GM19239 (cell line): ENCODE data around the gene HENMT1.
A peak's percentile ranks its signal among the peaks of the same experiment; 100 is the strongest.
"Not testable (repeated sequence)": the region's sequence is repeated elsewhere in the genome, so short reads cannot be mapped to it uniquely, and the experiment has no call there.

Experiments
- DNase-seq: peaks from one replicate; pipeline ENCODE4 v3.0.0; 2011; ENCODE audit warnings: low spot score; ENCODE audit not compliant: insufficient read length
- FAIRE-seq: peaks from 2 replicates; lab custom pipeline; 2011; peaks lifted over from hg19 to GRCh38; lab: Jason Lieb, UNC

Gene HENMT1

DNA sequence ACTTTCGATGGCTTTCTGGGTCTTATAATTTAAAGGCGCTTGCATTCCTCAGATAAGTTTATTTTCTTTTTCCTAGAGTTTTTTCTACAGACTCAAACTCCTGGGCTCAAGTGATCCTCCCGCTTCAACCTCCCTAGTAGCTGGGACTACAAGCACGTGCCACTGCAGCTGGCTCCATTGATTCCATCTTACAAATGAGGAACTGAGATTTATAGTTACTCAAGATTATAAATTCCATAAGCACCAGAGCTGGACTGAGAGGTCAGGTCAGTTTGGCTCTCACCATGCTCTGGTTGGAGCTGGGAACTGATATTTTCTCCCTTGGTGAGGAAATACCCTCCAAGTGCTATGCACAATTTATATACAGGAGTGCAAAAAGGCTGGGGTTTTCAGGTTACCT lies 17.8 kb upstream of the HENMT1 start:
- DNase-seq (no peak), FAIRE-seq (no peak)

GRCh38 chr1:108671143-108671542 lies 10.2 kb upstream of the HENMT1 start:
- FAIRE-seq (no peak), DNase-seq (no peak)

DNA sequence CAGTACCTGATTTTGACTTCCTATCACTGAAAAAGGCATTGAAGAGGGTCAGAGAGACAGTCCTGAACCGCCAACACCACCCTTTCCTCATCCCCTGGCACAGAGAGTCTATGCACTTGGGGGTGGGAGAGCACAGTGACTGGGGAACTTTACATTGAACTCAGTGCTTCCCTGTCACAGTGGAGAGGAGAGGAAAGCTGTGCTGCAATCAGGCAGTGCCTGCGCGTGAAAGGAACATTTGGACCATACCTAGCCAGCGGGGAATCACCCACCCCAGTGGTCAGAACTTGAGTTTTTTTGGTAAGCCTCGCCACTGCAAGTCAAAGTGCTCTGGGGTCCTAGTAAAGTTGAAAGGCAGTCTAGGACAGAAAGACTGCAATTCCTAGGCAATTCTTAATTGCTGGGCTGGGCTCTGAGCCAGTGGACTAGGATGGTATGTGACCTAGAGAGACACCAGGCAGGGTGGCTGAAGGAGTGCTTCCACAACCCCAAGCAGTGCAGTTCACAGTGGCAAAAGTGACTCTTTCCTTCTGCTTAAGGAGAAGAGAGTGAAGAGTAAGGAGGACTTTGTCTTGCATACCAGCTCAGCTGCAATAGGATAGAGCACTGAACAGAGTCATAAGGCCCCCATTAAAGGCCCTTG lies 9.4 kb upstream of the HENMT1 start:
- DNase-seq (no peak), FAIRE-seq (no peak)

- FAIRE-seq: no peak
These were observed 8.8 kb upstream of the HENMT1 start for GRCh38 chr1:108669679-108670078.

DNA sequence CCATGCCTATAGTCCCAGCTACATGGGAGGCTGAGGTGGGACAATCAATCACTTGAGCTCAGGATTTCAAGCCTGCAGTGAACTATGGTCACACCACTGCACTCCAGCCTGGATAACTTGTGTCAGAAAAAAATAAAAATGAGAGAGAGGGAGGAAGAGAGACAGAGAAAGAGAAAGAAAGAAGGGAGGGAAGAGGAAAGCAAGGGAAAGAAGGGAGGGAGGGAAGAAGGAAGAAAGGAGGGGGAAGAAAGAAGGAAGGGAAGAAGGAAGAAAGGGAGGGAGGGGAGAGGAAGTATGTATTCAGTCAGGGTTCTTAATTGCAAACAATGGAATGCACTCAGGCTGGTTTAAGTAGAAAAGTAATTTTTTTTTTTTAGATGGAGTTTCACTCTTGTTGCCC lies 7.9 kb upstream of the HENMT1 start:
- FAIRE-seq: no peak
- DNase-seq: no peak

More at GRCh38 chr1:108669679-108670078, 8.8 kb upstream of the HENMT1 start:
- DNase-seq: no peak

GRCh38 chr1:108667422-108667821 lies 6.5 kb upstream of the HENMT1 start:
- DNase-seq, FAIRE-seq: not testable (repeated sequence)

DNA sequence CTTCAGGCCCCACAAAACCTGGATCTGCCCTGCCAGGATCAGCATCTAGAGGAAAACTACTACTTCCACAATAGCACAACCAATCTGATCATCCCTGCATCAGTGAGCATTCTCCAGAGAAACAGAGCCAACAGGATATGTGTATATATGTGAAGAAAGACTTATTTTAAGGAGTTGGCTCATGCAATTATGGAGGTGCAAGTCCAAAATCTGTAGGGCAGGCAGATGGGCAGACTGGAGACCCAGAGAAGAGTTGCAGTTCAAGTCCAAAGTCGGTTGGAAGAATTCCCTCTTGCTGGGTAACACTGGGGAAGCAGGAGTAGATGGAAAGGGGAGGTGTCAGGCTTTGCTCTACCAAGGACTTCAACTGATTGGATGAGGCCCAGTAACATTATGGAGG lies 4.9 kb upstream of the HENMT1 start:
- no peak for FAIRE-seq
- DNase-seq: no peak

GRCh38 chr1:108665067-108665466 lies 4.2 kb upstream of the HENMT1 start:
- no peak for FAIRE-seq

GRCh38 chr1:108664481-108664880 lies 3.6 kb upstream of the HENMT1 start:
- no peak for FAIRE-seq
- DNase-seq: no peak

More at GRCh38 chr1:108665067-108665466, 4.2 kb upstream of the HENMT1 start:
- DNase-seq: no peak

- DNase-seq (no peak), FAIRE-seq (no peak)
These were observed 2.2 kb upstream of the HENMT1 start for GRCh38 chr1:108663074-108663473.

- FAIRE-seq (no peak), DNase-seq (no peak)
These were observed 3.4 kb downstream of the HENMT1 start for GRCh38 chr1:108657356-108658080.

GRCh38 chr1:108653431-108654105 lies 7.3 kb downstream of the HENMT1 start:
- DNase-seq: no peak
- FAIRE-seq: no peak

DNA sequence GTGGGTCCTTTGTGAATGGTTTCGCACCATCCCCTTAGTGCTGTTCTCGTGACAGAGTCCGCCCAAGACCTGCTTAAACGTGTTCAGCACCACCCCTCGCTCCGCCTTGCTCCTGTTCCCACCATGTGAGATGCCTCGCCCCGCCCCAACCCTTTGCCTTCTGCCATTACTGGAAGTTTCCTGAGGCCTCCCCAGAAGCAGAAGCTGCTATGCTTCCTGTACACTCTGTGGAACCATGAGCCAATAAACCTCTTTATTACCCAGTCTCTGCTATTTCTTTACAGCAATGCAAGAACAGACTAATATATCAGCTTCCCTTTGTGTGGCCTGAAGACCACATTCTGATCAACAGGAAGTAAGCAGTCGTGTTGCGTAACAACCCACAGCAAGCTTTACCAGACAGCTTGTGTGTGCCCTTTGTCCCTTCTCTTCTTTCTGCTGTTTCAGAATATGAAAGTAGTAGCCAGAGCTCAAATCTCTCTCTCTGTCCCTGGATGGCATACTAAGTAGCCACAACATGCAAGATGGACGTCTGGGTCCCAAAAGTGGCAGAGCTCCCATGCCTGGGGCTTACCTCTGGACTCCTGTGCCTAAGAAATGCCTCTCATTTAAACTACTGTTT lies 14.1 kb downstream of the HENMT1 start:
- FAIRE-seq (no peak), DNase-seq (no peak)

DNA sequence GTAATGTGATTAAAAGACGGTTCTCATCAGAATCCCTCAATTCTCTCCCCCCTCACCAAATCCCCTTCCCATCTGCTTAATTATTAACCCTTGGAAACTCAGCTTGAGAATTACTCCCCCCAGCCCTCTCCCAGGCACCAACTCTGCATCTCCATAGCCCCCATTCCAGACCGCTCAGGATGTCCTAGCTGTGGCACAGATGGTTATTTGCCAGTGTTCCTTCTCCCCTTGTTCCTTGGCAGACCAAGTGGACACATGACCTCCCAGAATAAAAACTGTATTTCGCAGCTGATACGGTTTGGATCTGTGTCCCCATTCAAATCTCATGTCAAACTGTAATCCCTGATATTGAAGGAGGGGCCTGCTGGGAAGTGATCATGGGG lies 14.6 kb downstream of the HENMT1 start:
- DNase-seq (no peak), FAIRE-seq (no peak)

GRCh38 chr1:108645564-108646184 lies 15.2 kb downstream of the HENMT1 start:
- FAIRE-seq (no peak), DNase-seq (no peak)

DNA sequence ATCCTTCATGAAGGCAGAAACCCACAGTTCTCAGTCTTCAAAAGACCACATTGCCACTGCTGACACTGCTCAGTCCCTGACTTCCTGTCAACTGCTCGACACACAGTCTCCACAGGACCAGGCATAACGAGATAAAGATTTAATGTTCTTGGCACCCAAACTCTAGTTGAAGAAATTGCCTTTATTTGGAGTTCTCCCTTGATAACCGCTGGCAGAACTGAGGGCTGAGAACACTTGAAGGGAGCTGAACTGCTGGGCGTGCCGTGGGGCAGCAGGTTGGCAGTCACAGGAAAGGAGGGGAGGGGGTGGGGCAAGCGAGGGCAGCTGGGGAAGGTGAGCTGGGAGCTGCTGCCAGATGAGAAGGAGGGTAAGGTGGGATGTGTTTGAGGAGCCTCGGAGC lies 15.9 kb downstream of the HENMT1 start:
- no peak for DNase-seq
- no peak for FAIRE-seq

- peak; percentile 38 for DNase-seq
- peak; percentile 48 for FAIRE-seq
These were observed 17.2 kb downstream of the HENMT1 start for GRCh38 chr1:108643492-108644335.

DNA sequence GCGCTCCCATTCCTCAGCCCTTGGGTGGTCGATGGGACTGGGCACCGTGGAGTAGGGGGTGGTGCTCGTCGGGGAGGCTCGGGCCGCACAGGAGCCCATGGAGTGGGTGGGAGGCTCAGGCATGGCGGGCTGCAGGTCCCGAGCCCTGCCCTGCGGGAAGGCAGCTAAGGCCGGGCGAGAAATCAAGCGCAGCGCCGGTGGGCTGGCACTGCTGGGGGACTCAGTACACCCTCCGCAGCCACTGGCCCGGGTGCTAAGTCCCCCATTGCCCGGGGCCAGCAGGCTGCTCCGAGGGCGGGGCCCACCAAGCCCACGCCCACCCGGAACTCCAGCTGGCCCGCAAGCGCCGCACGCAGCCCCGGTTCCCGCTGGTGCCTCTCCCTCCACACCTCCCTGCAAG lies 20.0 kb downstream of the HENMT1 start:
- DNase-seq, FAIRE-seq: not testable (repeated sequence)

DNA sequence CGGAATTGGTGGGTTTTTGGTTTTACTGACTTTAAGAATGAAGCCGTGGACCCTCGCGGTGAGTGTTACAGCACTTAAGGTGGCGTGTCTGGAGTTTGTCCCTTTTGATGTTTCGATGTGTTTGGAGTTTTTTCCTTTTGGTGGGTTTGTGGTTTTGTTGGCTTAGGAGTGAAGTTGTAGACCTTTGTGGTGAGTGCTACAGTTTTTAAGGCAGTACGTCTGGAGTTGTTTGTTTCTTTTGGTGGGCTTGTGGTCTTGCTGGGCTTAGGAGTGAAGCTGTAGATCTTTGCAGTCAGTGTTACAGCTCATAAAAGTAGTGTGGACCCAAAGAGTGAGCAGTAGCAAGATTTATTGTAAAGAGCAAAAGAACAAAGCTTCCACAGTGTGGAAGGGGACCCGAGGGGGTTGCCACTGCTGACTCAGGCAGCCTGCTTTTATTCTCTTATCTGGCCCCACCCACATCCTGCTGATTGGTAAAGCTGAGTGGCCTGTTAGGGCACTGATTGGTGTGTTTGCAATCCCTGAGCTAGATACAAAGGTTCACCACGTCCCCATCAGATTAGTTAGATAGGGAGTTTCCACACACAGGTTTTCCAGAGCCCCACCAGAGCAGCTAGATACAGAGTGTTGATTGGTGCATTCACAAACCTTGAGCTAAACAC lies 20.9 kb downstream of the HENMT1 start:
- FAIRE-seq: no peak

More for the DNA sequence above, 20.9 kb downstream of the HENMT1 start:
- no peak for DNase-seq
